Measurements from ENCODE around the gene TRA2A. TPM values are rescaled to one million over a fixed set of nuclear protein-coding genes. Genes with fewer than 3 reads are reported as not detected.
"Not testable (repeated sequence)": the region's sequence is repeated elsewhere in the genome, so short reads cannot be mapped to it uniquely, and the experiment has no call there.

The TRA2A gene
- total RNA-seq, 2 donors from 2014 or later = 104 to 114 TPM

DNA sequence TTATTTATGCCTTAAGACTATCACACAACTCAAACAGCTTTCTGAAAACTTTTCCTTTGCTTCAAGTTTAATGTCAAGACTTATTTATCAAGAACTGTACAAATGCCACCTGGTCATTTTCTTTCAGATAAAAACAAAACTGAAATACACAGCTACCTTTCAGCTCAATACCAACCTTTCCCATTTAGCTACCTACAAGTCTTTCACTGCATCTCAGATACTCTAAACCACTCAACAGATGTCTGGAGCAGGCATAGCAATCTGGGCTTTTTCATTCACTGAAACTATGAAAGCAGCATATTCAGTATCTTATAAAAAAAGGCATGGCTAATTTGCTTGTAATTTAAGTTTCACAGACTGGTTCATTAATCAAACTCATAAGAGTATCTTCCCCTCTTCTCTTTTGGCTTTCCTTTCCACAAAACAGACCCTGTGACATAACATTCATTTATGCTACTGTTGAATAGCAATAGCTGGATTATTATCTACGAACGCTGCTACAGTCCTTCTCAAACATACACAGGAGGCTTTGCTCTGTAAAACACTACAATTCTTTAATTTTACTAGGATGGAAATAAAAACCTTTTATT lies 8.2 kb downstream of the TRA2A start:
- Mint-ChIP-seq H3K36me3 (ENCODE audit: low read depth) (peaks cover 46% of the 10 kb centered on the region), H3K27ac (peak overlapping the region; percentile 9), H3K4me1 (peaks cover 27% of the 10 kb centered on the region), H3K4me3 (no peak overlapping the region), H3K27me3 (ENCODE audit: insufficient read depth) (no peaks in the 10 kb centered on the region), H3K9me3 (no peaks in the 10 kb centered on the region)
- Histone ChIP-seq H3K27ac (ENCODE audit: low read depth, low read length) (no peak overlapping the region), H3K36me3 (ENCODE audit: control insufficient read depth, insufficient read depth, low read length) (peaks cover 66% of the 10 kb centered on the region), H3K4me1 (ENCODE audit: control insufficient read depth, insufficient read depth, low read length) (no peaks in the 10 kb centered on the region), H3K27me3 (ENCODE audit: control insufficient read depth, insufficient read depth, low read length, poor library complexity, severe bottlenecking) (no peaks in the 10 kb centered on the region), H3K4me3 (ENCODE audit: low read length) (no peak overlapping the region), H3K9me3 (ENCODE audit: control insufficient read depth, low read length) (no peaks in the 10 kb centered on the region), H3K9ac (ENCODE audit: extremely low read depth, low read length, poor library complexity, severe bottlenecking) (no peak overlapping the region)
- 75% methylated on average over 2 of the region's 2 CpGs; no CpG with 5 or more reads in 1 of the 2 experiments for WGBS, 2 experiments (ENCODE audit: insufficient coverage in 1 of 2, insufficient read length in 1 of 2)
- DNase-seq = no peak
- TF ChIP-seq, protein P1, sequence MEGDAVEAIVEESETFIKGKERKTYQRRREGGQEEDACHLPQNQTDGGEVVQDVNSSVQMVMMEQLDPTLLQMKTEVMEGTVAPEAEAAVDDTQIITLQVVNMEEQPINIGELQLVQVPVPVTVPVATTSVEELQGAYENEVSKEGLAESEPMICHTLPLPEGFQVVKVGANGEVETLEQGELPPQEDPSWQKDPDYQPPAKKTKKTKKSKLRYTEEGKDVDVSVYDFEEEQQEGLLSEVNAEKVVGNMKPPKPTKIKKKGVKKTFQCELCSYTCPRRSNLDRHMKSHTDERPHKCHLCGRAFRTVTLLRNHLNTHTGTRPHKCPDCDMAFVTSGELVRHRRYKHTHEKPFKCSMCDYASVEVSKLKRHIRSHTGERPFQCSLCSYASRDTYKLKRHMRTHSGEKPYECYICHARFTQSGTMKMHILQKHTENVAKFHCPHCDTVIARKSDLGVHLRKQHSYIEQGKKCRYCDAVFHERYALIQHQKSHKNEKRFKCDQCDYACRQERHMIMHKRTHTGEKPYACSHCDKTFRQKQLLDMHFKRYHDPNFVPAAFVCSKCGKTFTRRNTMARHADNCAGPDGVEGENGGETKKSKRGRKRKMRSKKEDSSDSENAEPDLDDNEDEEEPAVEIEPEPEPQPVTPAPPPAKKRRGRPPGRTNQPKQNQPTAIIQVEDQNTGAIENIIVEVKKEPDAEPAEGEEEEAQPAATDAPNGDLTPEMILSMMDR (conservative IDR thresholded peaks at IDR 0.05) = no peak

DNA sequence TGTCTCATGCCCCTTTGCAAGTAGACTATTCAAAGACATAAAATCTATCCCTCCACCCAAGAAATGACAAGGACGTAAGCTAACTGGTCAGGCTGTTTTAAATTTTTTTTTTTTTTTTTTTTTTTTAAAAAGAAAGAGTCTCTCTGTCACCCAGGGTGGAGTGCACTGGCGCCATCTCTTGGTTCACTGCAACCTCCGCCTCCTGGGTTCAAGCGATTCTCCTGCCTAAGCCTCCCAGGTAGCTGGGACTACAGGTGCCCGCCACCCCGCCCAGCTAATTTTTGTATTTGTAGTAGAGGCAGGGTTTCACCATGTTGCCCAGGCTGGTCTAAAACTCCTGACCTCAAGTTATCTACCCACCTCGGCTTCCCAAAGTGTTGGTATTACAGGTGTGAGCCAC lies 11.2 kb downstream of the TRA2A start:
- H3K9me3 ChIP-seq (ENCODE audit: control insufficient read depth, low read length) = peaks cover 8% of the 10 kb centered on the region
- H3K4me1 ChIP-seq (ENCODE audit: control insufficient read depth, insufficient read depth, low read length) = no peaks in the 10 kb centered on the region
- H3K36me3 Mint-ChIP-seq (ENCODE audit: low read depth) = peaks cover 70% of the 10 kb centered on the region
- H3K4me1 Mint-ChIP-seq = peaks cover 12% of the 10 kb centered on the region
- no peak overlapping the region for H3K9ac ChIP-seq (ENCODE audit: extremely low read depth, low read length, poor library complexity, severe bottlenecking)
- peak; percentile 73 for DNase-seq
- peaks cover 82% of the 10 kb centered on the region for H3K36me3 ChIP-seq (ENCODE audit: control insufficient read depth, insufficient read depth, low read length)
- H3K4me3 ChIP-seq (ENCODE audit: low read length) = no peak overlapping the region
- H3K27ac ChIP-seq (ENCODE audit: low read depth, low read length) = no peak overlapping the region
- no peak overlapping the region for H3K27ac Mint-ChIP-seq
- no peaks in the 10 kb centered on the region for H3K27me3 Mint-ChIP-seq (ENCODE audit: insufficient read depth)
- 96 to 98% methylated on average over 5 to 6 of the region's 7 CpGs for WGBS, 2 experiments (ENCODE audit: insufficient coverage in 1 of 2, insufficient read length in 1 of 2)
- H3K27me3 ChIP-seq (ENCODE audit: control insufficient read depth, insufficient read depth, low read length, poor library complexity, severe bottlenecking) = no peaks in the 10 kb centered on the region
- TF ChIP-seq, protein P1 (conservative IDR thresholded peaks at IDR 0.05) = peak; percentile 66
- peaks cover 4% of the 10 kb centered on the region for H3K9me3 Mint-ChIP-seq
- no peak overlapping the region for H3K4me3 Mint-ChIP-seq

DNA sequence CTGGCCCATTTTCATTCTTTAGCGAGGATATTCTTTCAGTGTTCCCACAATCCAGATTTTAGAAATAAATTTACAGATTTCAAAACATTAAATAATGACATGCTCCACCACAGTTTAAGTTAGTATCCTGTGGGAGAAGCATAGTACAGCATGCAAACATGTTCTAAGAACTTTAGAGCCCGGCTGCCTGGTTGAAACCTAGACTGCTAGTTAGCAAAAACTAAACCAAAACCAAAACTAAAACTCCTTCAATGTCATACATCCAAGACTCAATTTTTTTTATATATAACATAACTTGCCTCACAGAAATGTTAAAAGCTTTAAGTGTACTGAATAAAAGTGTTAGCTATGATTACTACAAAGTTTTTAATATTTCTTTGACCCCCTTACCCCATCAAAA lies 17.0 kb downstream of the TRA2A start:
- H3K4me1 ChIP-seq (ENCODE audit: control insufficient read depth, insufficient read depth, low read length) = no peaks in the 10 kb centered on the region
- Mint-ChIP-seq H3K27me3 (ENCODE audit: insufficient read depth) (no peaks in the 10 kb centered on the region), H3K27ac (peak overlapping the region; percentile 64), H3K4me3 (no peak overlapping the region), H3K9me3 (peaks cover 4% of the 10 kb centered on the region), H3K36me3 (ENCODE audit: low read depth) (peaks cover 88% of the 10 kb centered on the region), H3K4me1 (no peaks in the 10 kb centered on the region)
- 86 to 93% methylated on average over 1 to 2 of the region's 2 CpGs for WGBS, 2 experiments (ENCODE audit: insufficient coverage in 1 of 2, insufficient read length in 1 of 2)
- H3K9me3 ChIP-seq (ENCODE audit: control insufficient read depth, low read length) = peaks cover 8% of the 10 kb centered on the region
- H3K36me3 ChIP-seq (ENCODE audit: control insufficient read depth, insufficient read depth, low read length) = peaks cover 93% of the 10 kb centered on the region
- TF ChIP-seq, protein P1 (conservative IDR thresholded peaks at IDR 0.05) = no peak
- no peak overlapping the region for H3K9ac ChIP-seq (ENCODE audit: extremely low read depth, low read length, poor library complexity, severe bottlenecking)
- no peak overlapping the region for H3K4me3 ChIP-seq (ENCODE audit: low read length)
- no peaks in the 10 kb centered on the region for H3K27me3 ChIP-seq (ENCODE audit: control insufficient read depth, insufficient read depth, low read length, poor library complexity, severe bottlenecking)
- no peak for DNase-seq
- H3K27ac ChIP-seq (ENCODE audit: low read depth, low read length) = no peak overlapping the region

DNA sequence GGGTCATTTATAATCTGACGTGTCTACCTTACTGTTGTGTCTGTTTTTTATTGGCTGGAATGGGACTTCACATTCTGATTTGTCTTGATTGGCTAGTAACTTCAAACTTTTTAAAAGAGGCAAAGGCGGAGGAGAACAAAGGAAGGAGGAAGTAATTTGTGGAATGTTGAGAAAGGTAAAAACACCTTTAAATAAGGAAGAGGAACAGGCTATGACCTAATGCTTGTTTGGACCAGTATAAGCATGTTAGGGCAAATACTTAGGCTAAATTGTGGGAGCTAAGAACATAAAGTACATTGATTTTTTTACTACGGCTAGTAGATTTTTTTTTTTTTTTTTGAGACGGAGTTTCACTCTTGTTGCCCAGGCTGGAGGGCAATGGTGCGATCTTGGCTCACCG lies 18.0 kb downstream of the TRA2A start:
- H3K4me1 ChIP-seq (ENCODE audit: control insufficient read depth, insufficient read depth, low read length); H3K4me1 Mint-ChIP-seq; H3K9ac ChIP-seq (ENCODE audit: extremely low read depth, low read length, poor library complexity, severe bottlenecking); DNase-seq; H3K27ac ChIP-seq (ENCODE audit: low read depth, low read length); H3K27me3 ChIP-seq (ENCODE audit: control insufficient read depth, insufficient read depth, low read length, poor library complexity, severe bottlenecking); H3K27me3 Mint-ChIP-seq (ENCODE audit: insufficient read depth); H3K9me3 Mint-ChIP-seq; H3K4me3 ChIP-seq (ENCODE audit: low read length); H3K4me3 Mint-ChIP-seq; H3K9me3 ChIP-seq (ENCODE audit: control insufficient read depth, low read length): not testable (repeated sequence)
- 99 to 100% methylated on average over 2 to 6 of the region's 6 CpGs for WGBS, 2 experiments (ENCODE audit: insufficient coverage in 1 of 2, insufficient read length in 1 of 2)
- H3K36me3 ChIP-seq (ENCODE audit: control insufficient read depth, insufficient read depth, low read length) = peaks cover 93% of the 10 kb centered on the region
- peak overlapping the region; percentile 12 for H3K27ac Mint-ChIP-seq
- peaks cover 90% of the 10 kb centered on the region for H3K36me3 Mint-ChIP-seq (ENCODE audit: low read depth)

Measured in endodermal cell (in vitro differentiated cells).